HEK293 (cell line): ENCODE data around the gene PODXL2.

Source experiments
- CTCF ChIA-PET: fragments of 350-600 bp; formaldehyde crosslinking; extraction: SDS; loops from one replicate; lab custom pipeline; 2021; ENCODE audit warnings: antibody characterized with exemption; lab: Yijun Ruan, JAX
- POLR2A ChIA-PET: fragments of 300-600 bp; formaldehyde crosslinking; extraction: SDS; loops from one replicate; lab custom pipeline; 2020; ENCODE audit warnings: antibody characterized with exemption, inconsistent platforms; lab: Yijun Ruan, JAX
- H3K27ac ChIP-seq: fragments of 200-500 bp; sonication (Bioruptor generic); 2 replicates; pipeline ENCODE4 v1.5.1; 2014; ENCODE audit warnings: low read depth, low read length, control low read depth, inconsistent platforms; ENCODE audit errors: extremely low read depth
- H3K36me3 ChIP-seq, 2 experiments: fragments of 200-500 bp in 1 of 2; sonication (Bioruptor generic) in 1 of 2; 1 replicate in 1 of 2; 2 replicates in 1 of 2; pipeline ENCODE4 v1.5.1; 2014 to 2017; ENCODE audit warnings: inconsistent platforms in 2 of 2, low read length in 2 of 2; ENCODE audit not compliant: control insufficient read depth in 2 of 2, insufficient read depth in 1 of 2
- H3K4me1 ChIP-seq: fragments of 200-500 bp; sonication (Bioruptor generic); 2 replicates; pipeline ENCODE4 v1.5.1; 2014; ENCODE audit warnings: mild to moderate bottlenecking, low read length, inconsistent platforms; ENCODE audit not compliant: control insufficient read depth, insufficient read depth
- H3K4me3 ChIP-seq: 2 replicates; pipeline ENCODE4 v1.5.1; 2011; ENCODE audit warnings: low read depth, mild to moderate bottlenecking, control low read depth, low read length, moderate library complexity
- H3K9me3 ChIP-seq: fragments of 200-500 bp; sonication (Bioruptor generic); 2 replicates; pipeline ENCODE4 v1.5.1; 2014; ENCODE audit warnings: low read depth, low read length, inconsistent platforms; ENCODE audit not compliant: control insufficient read depth, insufficient read depth
- GLI2 ChIP-seq: fragments of 450-650 bp; formaldehyde crosslinking; IDR thresholded peaks from 2 replicates; pipeline ENCODE4; 2017; ENCODE audit warnings: missing biosample characterization, missing genetic modification characterization, low read depth, borderline replicate concordance
- TRIM28 ChIP-seq: IDR thresholded peaks from 2 replicates; pipeline ENCODE4 v1.6.1; 2011; ENCODE audit warnings: low read length, control low read depth, borderline replicate concordance
- WT1 ChIP-seq: fragments of 450-650 bp; formaldehyde crosslinking; IDR thresholded peaks from 2 replicates; pipeline ENCODE4 v1.5.1; 2016; ENCODE audit warnings: missing biosample characterization, missing genetic modification characterization
- ZBTB26 ChIP-seq: fragments of 450-650 bp; formaldehyde crosslinking; optimal IDR thresholded peaks from 2 replicates; pipeline ENCODE3; 2016; ENCODE audit warnings: missing biosample characterization, mild to moderate bottlenecking, missing genetic modification characterization
- ZBTB44 ChIP-seq: fragments of 450-650 bp; IDR thresholded peaks from 2 replicates; pipeline ENCODE4 v1.5.1; 2018; ENCODE audit warnings: missing biosample characterization, mild to moderate bottlenecking, missing genetic modification characterization
- ZBTB6 ChIP-seq: fragments of 450-650 bp; formaldehyde crosslinking; IDR thresholded peaks from 2 replicates; pipeline ENCODE4 v1.5.1; 2017; ENCODE audit warnings: missing biosample characterization, missing genetic modification characterization
- ZIC2 ChIP-seq: fragments of 450-650 bp; formaldehyde crosslinking; IDR thresholded peaks from 2 replicates; pipeline ENCODE4 v1.5.1; 2016; ENCODE audit warnings: missing biosample characterization, missing genetic modification characterization
- ZNF169 ChIP-seq: fragments of 450-650 bp; formaldehyde crosslinking; IDR thresholded peaks from 2 replicates; pipeline ENCODE4 v1.5.1; 2016; ENCODE audit warnings: missing biosample characterization, missing genetic modification characterization
- ZNF248 ChIP-seq: fragments of 450-650 bp; formaldehyde crosslinking; IDR thresholded peaks from 2 replicates; pipeline ENCODE4 v1.5.1; 2017; ENCODE audit warnings: missing biosample characterization, missing genetic modification characterization
- ZNF274 ChIP-seq, 2 experiments: fragments of 200-500 bp in 1 of 2; fragments of 450-650 bp in 1 of 2; sonication (Bioruptor generic) in 1 of 2; formaldehyde crosslinking in 1 of 2; IDR thresholded peaks; 2 replicates each; pipeline versions ENCODE4 v1.5.1 to v1.6.1; 2014 to 2016; ENCODE audit warnings: borderline replicate concordance in 1 of 2, inconsistent platforms in 1 of 2, low read length in 1 of 2, missing biosample characterization in 1 of 2, missing genetic modification characterization in 1 of 2
- ZNF292 ChIP-seq: fragments of 450-650 bp; formaldehyde crosslinking; IDR thresholded peaks from 2 replicates; pipeline ENCODE4 v1.5.1; 2016; ENCODE audit warnings: low read depth, missing biosample characterization, missing genetic modification characterization, borderline replicate concordance
- ZNF350 ChIP-seq: fragments of 450-650 bp; formaldehyde crosslinking; IDR thresholded peaks from 2 replicates; pipeline ENCODE4 v1.5.0; 2017; ENCODE audit warnings: missing biosample characterization, mild to moderate bottlenecking, missing genetic modification characterization
- ZNF416 ChIP-seq: fragments of 450-650 bp; formaldehyde crosslinking; IDR thresholded peaks from 2 replicates; pipeline ENCODE4 v1.5.1; 2016; ENCODE audit warnings: missing biosample characterization, missing genetic modification characterization
- ZNF488 ChIP-seq: fragments of 450-650 bp; formaldehyde crosslinking; IDR thresholded peaks from 2 replicates; pipeline ENCODE4 v1.5.1; 2016; ENCODE audit warnings: missing biosample characterization, missing genetic modification characterization
- ZNF544 ChIP-seq: fragments of 450-650 bp; formaldehyde crosslinking; IDR thresholded peaks from 2 replicates; pipeline ENCODE4 v1.5.0; 2017; ENCODE audit warnings: missing biosample characterization, missing genetic modification characterization
- ZNF830 ChIP-seq: fragments of 450-650 bp; IDR thresholded peaks from 2 replicates; pipeline ENCODE4 v1.5.0; 2018; ENCODE audit warnings: missing biosample characterization, missing genetic modification characterization, low read depth, mild to moderate bottlenecking, moderate library complexity
- ZXDB ChIP-seq: fragments of 450-650 bp; formaldehyde crosslinking; IDR thresholded peaks from 2 replicates; pipeline ENCODE4 v1.5.1; 2016; ENCODE audit warnings: missing biosample characterization, missing genetic modification characterization

PODXL2 gene

GRCh38 chr3:127720161-127720823, 91.3 kb downstream of the PODXL2 start:
- POLR2A ChIA-PET = no interaction called here
- Histone ChIP-seq H3K4me3 (no peak overlapping the region), H3K9me3 (no peaks in the 10 kb centered on the region), H3K36me3 (no peaks in the 10 kb centered on the region), H3K27ac (no peak overlapping the region), H3K4me1 (no peaks in the 10 kb centered on the region)
- CTCF ChIA-PET = no interaction called here
- no peak for TF ChIP-seq ZBTB6 (tag by site-specific recombination)
- no peak for TF ChIP-seq ZNF248 (tag by site-specific recombination)
- no peak for TF ChIP-seq ZNF544 (tag by site-specific recombination)
- TF ChIP-seq ZNF488 (tag by site-specific recombination) = no peak
- no peak for TF ChIP-seq WT1 (tag by site-specific recombination)
- no peak for TF ChIP-seq ZBTB26
- no peak for TF ChIP-seq ZBTB44 (tag by site-specific recombination)
- TF ChIP-seq GLI2 (tag by site-specific recombination) = no peak
- TF ChIP-seq TRIM28 = no peak
- TF ChIP-seq ZNF350 (tag by site-specific recombination) = no peak
- no peak for TF ChIP-seq ZXDB (tag by site-specific recombination)
- TF ChIP-seq ZNF416 (tag by site-specific recombination) = no peak
- no peak for TF ChIP-seq ZNF292 (tag by site-specific recombination)
- no peak for TF ChIP-seq ZNF830 (tag by site-specific recombination)
- TF ChIP-seq ZIC2 (tag by site-specific recombination) = no peak
- no peak for TF ChIP-seq ZNF274 (IDR thresholded peaks at IDR 0.05; ENCODE audit: low read length)
- no peak for TF ChIP-seq ZNF274 (tag by site-specific recombination; IDR thresholded peaks at IDR 0.05; ENCODE audit: borderline replicate concordance)

GRCh38 chr3:127720985-127721935, 92.3 kb downstream of the PODXL2 start:
- ChIA-PET POLR2A (interaction anchor here (0.8 kb wide), 1 partner anchor 70 kb away, joined by 4 read pairs; no protein-coding TSS in a partner anchor), CTCF (no interaction called here)
- Histone ChIP-seq H3K4me3 (no peak overlapping the region), H3K36me3 (no peaks in the 10 kb centered on the region), H3K27ac (no peak overlapping the region), H3K4me1 (no peaks in the 10 kb centered on the region), H3K9me3 (no peaks in the 10 kb centered on the region)
- TF ChIP-seq ZNF169 = no peak
